OCI-LY1 (cell line): ENCODE results near the gene NPLOC4.

ENCODE experiments used
- H2AFZ ChIP-seq: fragments of 200-600 bp; sonication (generic), shearing (Covaris generic); 2 replicates; pipeline ENCODE4 v1.6.0; 2014; ENCODE audit warnings: antibody characterized with exemption, mild to moderate bottlenecking, low read length
- H3F3A ChIP-seq: fragments of 200-600 bp; sonication (generic), shearing (Covaris generic); 2 replicates; pipeline ENCODE4 v1.6.0; 2014; ENCODE audit warnings: mild to moderate bottlenecking, antibody characterized with exemption, low read length, moderate library complexity; ENCODE audit not compliant: insufficient read depth
- H3K27ac ChIP-seq: fragments of 200-600 bp; sonication (generic); 2 replicates; pipeline ENCODE4 v1.5.1; 2014; ENCODE audit warnings: low read length, mixed run types, mild to moderate bottlenecking, low read depth; ENCODE audit not compliant: poor library complexity, severe bottlenecking
- H3K27me3 ChIP-seq: fragments of 200-600 bp; sonication (generic); 2 replicates; pipeline ENCODE4 v1.6.0; 2014; ENCODE audit warnings: antibody characterized with exemption, mild to moderate bottlenecking, low read length, moderate library complexity; ENCODE audit not compliant: insufficient read depth
- H3K36me3 ChIP-seq: fragments of 200-600 bp; sonication (generic); 2 replicates; pipeline ENCODE4 v1.6.1; 2014; ENCODE audit warnings: mild to moderate bottlenecking, antibody characterized with exemption, low read length, moderate library complexity, mixed read lengths; ENCODE audit not compliant: insufficient read depth
- H3K4me1 ChIP-seq: fragments of 200-600 bp; sonication (generic); 2 replicates; pipeline ENCODE4 v1.5.1; 2014; ENCODE audit warnings: mild to moderate bottlenecking, low read length, moderate library complexity; ENCODE audit not compliant: insufficient read depth, severe bottlenecking
- H3K4me2 ChIP-seq: fragments of 200-600 bp; sonication (generic), shearing (Covaris generic); 2 replicates; pipeline ENCODE4 v1.6.1; 2014; ENCODE audit warnings: low read length
- H3K4me3 ChIP-seq: fragments of 200-600 bp; sonication (generic); 2 replicates; pipeline ENCODE4 v1.5.1; 2014; ENCODE audit warnings: low read length, low read depth, mild to moderate bottlenecking, mixed read lengths; ENCODE audit not compliant: poor library complexity, severe bottlenecking
- H3K79me2 ChIP-seq: fragments of 200-600 bp; shearing (Covaris generic); 2 replicates; pipeline ENCODE4 v1.6.1; 2016; ENCODE audit warnings: mixed run types, low read length, mixed read lengths; ENCODE audit not compliant: insufficient read depth
- H3K9ac ChIP-seq: fragments of 200-600 bp; sonication (generic), shearing (Covaris generic); 2 replicates; pipeline ENCODE4 v1.6.1; 2014; ENCODE audit warnings: mild to moderate bottlenecking, low read length, mixed read lengths
- H3K9me2 ChIP-seq: fragments of 200-600 bp; sonication (generic), shearing (Covaris generic); 2 replicates; pipeline ENCODE4 v1.6.1; 2014; ENCODE audit warnings: low read depth, mild to moderate bottlenecking, low read length, mixed read lengths
- H3K9me3 ChIP-seq: fragments of 200-600 bp; shearing (Covaris generic); 2 replicates; pipeline ENCODE4 v1.6.1; 2014; ENCODE audit warnings: low read length, mixed read lengths
- H4K20me1 ChIP-seq: fragments of 200-600 bp; sonication (generic), shearing (Covaris generic); 2 replicates; pipeline ENCODE4 v1.6.0; 2016; ENCODE audit warnings: mild to moderate bottlenecking, low read length; ENCODE audit not compliant: insufficient read depth
- CTCF ChIP-seq: fragments of 200-600 bp; sonication (generic), shearing (Covaris generic); IDR thresholded peaks from 2 replicates; pipeline ENCODE4 v1.5.1; 2017; ENCODE audit warnings: mild to moderate bottlenecking, antibody characterized with exemption, low read length, moderate library complexity, mixed read lengths
- EZH2 ChIP-seq: fragments of 200-600 bp; sonication (generic), shearing (Covaris generic); IDR thresholded peaks from 2 replicates; pipeline ENCODE4 v1.8.0; 2017; ENCODE audit warnings: borderline replicate concordance, mixed run types, mild to moderate bottlenecking, antibody characterized with exemption, low read length, moderate library complexity, mixed read lengths

Gene NPLOC4

GRCh38 chr17:81573794-81574642 is 62.9 kb downstream of the NPLOC4 start:
- H4K20me1 ChIP-seq = no peaks in the 10 kb centered on the region
- no peak overlapping the region for H2AFZ ChIP-seq
- H3K79me2 ChIP-seq = no peaks in the 10 kb centered on the region
- peaks cover 85% of the 10 kb centered on the region for H3K36me3 ChIP-seq
- TF ChIP-seq EZH2 (no peak), CTCF (no peak)
- H3F3A ChIP-seq = no peaks in the 10 kb centered on the region
- no peak overlapping the region for H3K27ac ChIP-seq
- no peaks in the 10 kb centered on the region for H3K27me3 ChIP-seq
- no peak overlapping the region for H3K4me2 ChIP-seq
- no peaks in the 10 kb centered on the region for H3K4me1 ChIP-seq
- no peak overlapping the region for H3K9ac ChIP-seq
- H3K4me3 ChIP-seq = no peak overlapping the region
- no peaks in the 10 kb centered on the region for H3K9me3 ChIP-seq
- no peaks in the 10 kb centered on the region for H3K9me2 ChIP-seq

- peaks cover 86% of the 10 kb centered on the region for H3K36me3 ChIP-seq
- H3K9ac ChIP-seq = no peak overlapping the region
- no peaks in the 10 kb centered on the region for H3F3A ChIP-seq
- H3K4me1 ChIP-seq = no peaks in the 10 kb centered on the region
- no peak overlapping the region for H3K27ac ChIP-seq
- no peaks in the 10 kb centered on the region for H3K79me2 ChIP-seq
- no peaks in the 10 kb centered on the region for H4K20me1 ChIP-seq
- no peaks in the 10 kb centered on the region for H3K9me2 ChIP-seq
- no peak overlapping the region for H3K4me2 ChIP-seq
- no peaks in the 10 kb centered on the region for H3K27me3 ChIP-seq
- TF ChIP-seq CTCF = no peak
- TF ChIP-seq EZH2 = no peak
- H2AFZ ChIP-seq = no peak overlapping the region
- no peaks in the 10 kb centered on the region for H3K9me3 ChIP-seq
- no peak overlapping the region for H3K4me3 ChIP-seq
Observed at GRCh38 chr17:81572563-81573168, 64.2 kb downstream of the NPLOC4 start.

GRCh38 chr17:81570964-81571363 is 65.9 kb downstream of the NPLOC4 start:
- Histone ChIP-seq H3K9me2 (no peaks in the 10 kb centered on the region), H3K4me2 (no peak overlapping the region), H4K20me1 (no peaks in the 10 kb centered on the region), H3K79me2 (no peaks in the 10 kb centered on the region), H3F3A (no peaks in the 10 kb centered on the region), H3K36me3 (peaks cover 86% of the 10 kb centered on the region), H3K27me3 (no peaks in the 10 kb centered on the region), H3K4me1 (no peaks in the 10 kb centered on the region), H3K27ac (no peak overlapping the region), H3K9ac (no peak overlapping the region), H3K4me3 (no peak overlapping the region), H2AFZ (no peak overlapping the region), H3K9me3 (no peaks in the 10 kb centered on the region)
- TF ChIP-seq CTCF (no peak), EZH2 (no peak)
